ENCODE results near the gene OPCML.

Gene OPCML

DNA sequence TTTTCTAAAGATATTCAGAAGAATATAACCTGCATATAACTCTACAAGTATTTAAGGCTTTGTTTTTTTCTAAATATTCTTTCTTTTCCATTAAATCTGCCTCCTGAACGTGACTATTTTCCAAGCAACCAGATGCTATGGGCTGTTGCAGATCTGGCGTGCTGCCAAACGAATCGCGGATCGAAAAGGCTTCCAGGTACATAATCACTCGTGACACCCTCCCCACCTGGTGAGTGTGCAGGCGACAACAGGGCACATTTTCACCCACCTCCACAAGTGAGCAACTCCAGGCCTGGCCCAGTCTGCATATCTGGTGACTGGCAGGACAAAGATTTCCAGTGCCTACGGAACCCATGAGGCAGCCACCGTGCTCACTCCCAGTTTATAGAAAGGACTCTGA, 660.1 kb downstream of the OPCML start:
- Histone ChIP-seq H3K27me3 (ENCODE audit: control insufficient read depth, low read length) (no peaks in the 10 kb centered on the region), H3K4me2 (ENCODE audit: low read length) (no peak overlapping the region), H3K4me1 (ENCODE audit: control insufficient read depth, low read length) (no peaks in the 10 kb centered on the region), H3K27ac (ENCODE audit: low read depth, low read length) (no peak overlapping the region), H3K9me3 (ENCODE audit: control insufficient read depth, insufficient read depth, low read length) (no peaks in the 10 kb centered on the region), H3K79me2 (ENCODE audit: control insufficient read depth, low read length) (no peaks in the 10 kb centered on the region), H3K36me3 (ENCODE audit: control insufficient read depth, low read length) (no peaks in the 10 kb centered on the region), H3K4me3 (ENCODE audit: low read length) (no peak overlapping the region), H4K20me1 (ENCODE audit: control insufficient read depth, insufficient read depth, low read depth, low read length) (no peaks in the 10 kb centered on the region), H3K9me2 (replicated peaks; ENCODE audit: control insufficient read depth, low read length) (no peaks in the 10 kb centered on the region), H3F3A (ENCODE audit: control insufficient read depth, insufficient read depth) (no peaks in the 10 kb centered on the region)
- no peak for TF ChIP-seq EZH2phosphoT487 (IDR thresholded peaks at IDR 0.05; ENCODE audit: borderline replicate concordance, low read length)
- TF ChIP-seq, protein P1, sequence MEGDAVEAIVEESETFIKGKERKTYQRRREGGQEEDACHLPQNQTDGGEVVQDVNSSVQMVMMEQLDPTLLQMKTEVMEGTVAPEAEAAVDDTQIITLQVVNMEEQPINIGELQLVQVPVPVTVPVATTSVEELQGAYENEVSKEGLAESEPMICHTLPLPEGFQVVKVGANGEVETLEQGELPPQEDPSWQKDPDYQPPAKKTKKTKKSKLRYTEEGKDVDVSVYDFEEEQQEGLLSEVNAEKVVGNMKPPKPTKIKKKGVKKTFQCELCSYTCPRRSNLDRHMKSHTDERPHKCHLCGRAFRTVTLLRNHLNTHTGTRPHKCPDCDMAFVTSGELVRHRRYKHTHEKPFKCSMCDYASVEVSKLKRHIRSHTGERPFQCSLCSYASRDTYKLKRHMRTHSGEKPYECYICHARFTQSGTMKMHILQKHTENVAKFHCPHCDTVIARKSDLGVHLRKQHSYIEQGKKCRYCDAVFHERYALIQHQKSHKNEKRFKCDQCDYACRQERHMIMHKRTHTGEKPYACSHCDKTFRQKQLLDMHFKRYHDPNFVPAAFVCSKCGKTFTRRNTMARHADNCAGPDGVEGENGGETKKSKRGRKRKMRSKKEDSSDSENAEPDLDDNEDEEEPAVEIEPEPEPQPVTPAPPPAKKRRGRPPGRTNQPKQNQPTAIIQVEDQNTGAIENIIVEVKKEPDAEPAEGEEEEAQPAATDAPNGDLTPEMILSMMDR (IDR thresholded peaks at IDR 0.05; ENCODE audit: low read depth, low read length, poor library complexity, severe bottlenecking): no peak

DNA sequence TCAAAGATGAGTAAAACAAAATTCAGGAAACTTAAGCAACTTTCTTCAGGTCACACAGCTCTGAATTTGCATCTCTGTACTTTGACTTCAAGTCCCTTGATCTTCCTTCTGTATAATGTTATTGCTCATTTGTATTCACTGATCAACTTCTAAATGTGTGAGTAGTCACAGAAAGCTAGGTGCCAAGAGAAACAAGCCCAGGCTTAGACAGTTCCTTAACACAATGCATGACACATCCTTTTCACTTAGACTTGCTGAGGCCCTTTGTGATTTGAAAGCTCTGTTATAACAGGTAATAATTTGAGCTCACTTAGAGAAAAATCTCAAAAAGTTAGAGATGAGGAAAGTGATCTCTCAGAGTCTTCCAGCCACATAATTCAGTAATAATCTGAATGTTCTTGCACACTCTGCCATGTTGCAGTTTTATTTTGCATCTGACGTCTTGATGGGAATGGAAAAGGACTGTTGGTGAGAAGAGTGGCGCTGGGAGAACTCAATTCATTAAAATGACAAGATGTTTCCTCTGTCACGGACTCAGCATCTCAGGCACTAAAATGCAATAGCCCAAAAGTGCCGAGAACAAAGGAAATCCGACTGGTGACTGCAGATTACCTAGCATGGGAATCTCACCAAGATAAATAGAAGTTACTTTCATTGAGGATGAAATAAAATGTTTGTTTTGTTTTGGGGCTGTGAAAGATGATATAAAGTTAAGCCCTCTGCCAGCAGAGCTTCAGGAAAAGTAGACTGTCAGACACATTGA, 665.3 kb downstream of the OPCML start:
- no peak overlapping the region for H3K4me2 ChIP-seq (ENCODE audit: low read length)
- H3K27ac ChIP-seq (ENCODE audit: low read depth, low read length): no peak overlapping the region
- H3K27me3 ChIP-seq (ENCODE audit: control insufficient read depth, low read length): no peaks in the 10 kb centered on the region
- no peaks in the 10 kb centered on the region for H3K9me2 ChIP-seq (replicated peaks; ENCODE audit: control insufficient read depth, low read length)
- no peaks in the 10 kb centered on the region for H3K79me2 ChIP-seq (ENCODE audit: control insufficient read depth, low read length)
- no peak overlapping the region for H3K4me3 ChIP-seq (ENCODE audit: low read length)
- no peaks in the 10 kb centered on the region for H4K20me1 ChIP-seq (ENCODE audit: control insufficient read depth, insufficient read depth, low read depth, low read length)
- no peaks in the 10 kb centered on the region for H3K9me3 ChIP-seq (ENCODE audit: control insufficient read depth, insufficient read depth, low read length)
- TF ChIP-seq, protein P1 (IDR thresholded peaks at IDR 0.05; ENCODE audit: low read depth, low read length, poor library complexity, severe bottlenecking): no peak
- TF ChIP-seq EZH2phosphoT487 (IDR thresholded peaks at IDR 0.05; ENCODE audit: borderline replicate concordance, low read length): no peak
- H3K4me1 ChIP-seq (ENCODE audit: control insufficient read depth, low read length): no peaks in the 10 kb centered on the region
- no peaks in the 10 kb centered on the region for H3K36me3 ChIP-seq (ENCODE audit: control insufficient read depth, low read length)
- no peaks in the 10 kb centered on the region for H3F3A ChIP-seq (ENCODE audit: control insufficient read depth, insufficient read depth)

DNA sequence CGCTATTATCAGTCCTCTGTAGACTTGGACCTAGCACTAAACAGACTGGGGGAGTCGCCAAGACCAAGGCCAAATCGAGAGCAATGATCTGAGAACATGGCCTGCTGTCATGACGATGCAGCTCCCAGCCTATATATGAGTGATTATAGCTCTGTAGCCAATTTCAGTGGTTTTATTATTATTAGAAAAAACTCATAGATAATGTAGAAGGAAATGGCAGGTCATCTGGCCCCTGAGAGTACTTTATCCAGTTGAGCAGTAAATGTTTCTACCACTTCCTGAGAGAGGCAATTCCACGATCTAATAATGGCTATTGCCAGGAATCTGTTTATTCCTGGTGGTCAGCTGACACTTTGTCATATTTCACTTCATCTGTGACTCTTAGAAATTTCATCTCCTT, 666.7 kb downstream of the OPCML start:
- H3F3A ChIP-seq (ENCODE audit: control insufficient read depth, insufficient read depth): no peaks in the 10 kb centered on the region
- H3K9me3 ChIP-seq (ENCODE audit: control insufficient read depth, insufficient read depth, low read length): no peaks in the 10 kb centered on the region
- H3K36me3 ChIP-seq (ENCODE audit: control insufficient read depth, low read length): no peaks in the 10 kb centered on the region
- no peak for TF ChIP-seq EZH2phosphoT487 (IDR thresholded peaks at IDR 0.05; ENCODE audit: borderline replicate concordance, low read length)
- TF ChIP-seq, protein P1 (IDR thresholded peaks at IDR 0.05; ENCODE audit: low read depth, low read length, poor library complexity, severe bottlenecking): no peak
- no peaks in the 10 kb centered on the region for H3K27me3 ChIP-seq (ENCODE audit: control insufficient read depth, low read length)
- H3K27ac ChIP-seq (ENCODE audit: low read depth, low read length): no peak overlapping the region
- no peaks in the 10 kb centered on the region for H3K79me2 ChIP-seq (ENCODE audit: control insufficient read depth, low read length)
- H3K4me2 ChIP-seq (ENCODE audit: low read length): no peak overlapping the region
- no peaks in the 10 kb centered on the region for H3K4me1 ChIP-seq (ENCODE audit: control insufficient read depth, low read length)
- H4K20me1 ChIP-seq (ENCODE audit: control insufficient read depth, insufficient read depth, low read depth, low read length): no peaks in the 10 kb centered on the region
- no peak overlapping the region for H3K4me3 ChIP-seq (ENCODE audit: low read length)
- no peaks in the 10 kb centered on the region for H3K9me2 ChIP-seq (replicated peaks; ENCODE audit: control insufficient read depth, low read length)

Measured in DOHH2 (cell line).